Pancreas (tissue), 10 donors: ENCODE data around the gene FEZ2. TPM values are rescaled to one million over a fixed set of nuclear protein-coding genes. Genes with fewer than 3 reads are reported as not detected.

Source experiments
- ATAC-seq, 4 donors: fragments of 200-7000 bp; cut with Tn5 transposase; one replicate each; pipeline versions ENCODE4 v1.8.0 to v1.9.1; 2020; ENCODE audit warnings: mild to moderate bottlenecking in 4 of 4, moderate library complexity in 4 of 4
- DNase-seq, 6 donors: peaks; one replicate each; pipeline ENCODE4 v3.0.0-alpha.2; 2020
- FAIRE-seq: peaks from 2 replicates; lab custom pipeline; 2012; peaks lifted over from hg19 to GRCh38; lab: Jason Lieb, UNC
- H3K27ac ChIP-seq, 4 donors: fragments of 200-600 bp; sonication (generic); 1 replicate in 3 of 4; 2 replicates in 1 of 4; pipeline versions ENCODE4 v1.5.0 to v1.8.0; 2020
- H3K27me3 ChIP-seq, 4 donors: fragments of 200-600 bp; one replicate each; pipeline ENCODE4 v1.8.0; 2021
- H3K36me3 ChIP-seq, 3 donors: fragments of 200-600 bp; sonication (generic) in 1 of 3; one replicate each; pipeline versions ENCODE4 v1.5.0 to v1.8.0; 2020 to 2021
- H3K4me1 ChIP-seq, 3 donors: fragments of 200-600 bp; one replicate each; pipeline ENCODE4 v1.8.0; 2021
- H3K4me3 ChIP-seq, 4 donors: fragments of 200-600 bp; sonication (generic) in 2 of 4; one replicate each; pipeline versions ENCODE4 v1.5.0 to v1.8.0; 2020 to 2021
- H3K9me3 ChIP-seq, 4 donors: fragments of 200-600 bp; one replicate each; pipeline ENCODE4 v1.8.0; 2021
- CTCF ChIP-seq, 4 donors: fragments of 200-600 bp; sonication (generic) in 3 of 4; IDR thresholded peaks; one replicate each; pipeline versions ENCODE4 v1.5.0 to v1.8.0; 2021; ENCODE audit warnings: antibody characterized with exemption in 4 of 4
- WGBS, 2 donors: extraction: QIAGEN DNeasy Blood & Tissue Kit; methylation state at CpG; one replicate each; pipeline ENCODE4 v1.1.7; 2013; 5-methylcytosine and 5-hydroxymethylcytosine counted together
- intact Hi-C, 3 donors: fragments of 100-400 bp; cut with DNase I; formaldehyde crosslinking; loops; one replicate each; pipeline versions ENCODE4 v1.11.1 to v1.14.2; 2022
- polyA plus RNA-seq, 2 donors: library from polyadenylated mRNA; stranded (reverse); fragments of 200-250 nt; gene quantifications; one replicate each; pipeline ENCODE4 v1.2.3, GENCODE V29; 2013
- total RNA-seq, 6 donors: library from RNA; stranded (reverse); fragmentation: NEBNext Ultra II Directional in 4 of 6; extraction: Animal tissue kit (Norgen Biotek cat#: 25700) in 4 of 6; gene quantifications; one replicate each; pipeline versions ENCODE4 v1.2.1 to v1.2.4, GENCODE V29; 2021 to 2023
- donor health status: healthy with polysubstance abuse.
- donor health status: DM: no; HTN: no; CAD: no; lungs with moderate emphysema.
- donor health status: DM: no; HTN: no; CAD: no.
- donor health status: control.
- donor health status: control.
- donor health status: Bipolar disorder and iron deficiency.
- donor health status: DM: yes; HTN: yes; CAD: no.
- donor health status: DM: no; HTN: no; CAD: no.
- donor health status: DM: no; HTN: no; CAD: no.
- donor health status: DM: yes; HTN: yes; CAD: no.

FEZ2 gene
- total and polyA plus RNA-seq, 8 donors: 7.0 to 18.2 (median 9.4) TPM

GRCh38 chr2:36559221-36559942, 38.6 kb downstream of the FEZ2 start:
- Histone ChIP-seq H3K27me3 (no peaks in the 10 kb centered on the region), H3K36me3 (no peaks in the 10 kb centered on the region), H3K4me3 (no peak overlapping the region), H3K27ac (no peak overlapping the region), H3K9me3 (no peaks in the 10 kb centered on the region), H3K4me1 (peaks cover 0 to 4% (median 4%) of the 10 kb centered on the region in 3 donors)
- intact Hi-C loops: no loop called here
- 92 to 94% methylated on average over 11 of the region's 11 CpGs for WGBS, 2 donors
- ATAC-seq (no peak), FAIRE-seq (no peak), DNase-seq (no peak)
- TF ChIP-seq CTCF (IDR thresholded peaks at IDR 0.05): no peak

DNA sequence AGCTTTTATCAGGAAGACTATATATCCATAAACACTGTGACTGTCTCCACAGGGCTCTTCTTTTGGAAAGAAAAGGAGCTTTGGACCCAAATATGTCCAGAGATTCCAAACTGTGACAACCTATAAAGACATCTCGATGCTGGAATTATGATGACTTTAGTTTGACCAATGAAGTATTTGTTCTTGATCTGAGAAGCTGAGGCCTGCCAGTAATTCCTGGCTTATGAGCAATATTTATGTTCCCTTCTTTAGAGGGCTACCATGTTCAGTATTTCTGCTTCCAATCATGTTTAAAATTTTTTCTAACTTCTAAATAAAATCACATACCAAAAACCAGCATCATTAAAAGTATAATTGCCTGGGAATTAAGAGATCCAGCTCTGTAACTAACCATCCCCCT, 41.1 kb downstream of the FEZ2 start:
- Histone ChIP-seq H3K4me3 (no peak overlapping the region), H3K9me3 (no peaks in the 10 kb centered on the region), H3K27me3 (no peaks in the 10 kb centered on the region), H3K36me3 (no peaks in the 10 kb centered on the region), H3K27ac (no peak overlapping the region), H3K4me1 (peaks cover 0 to 4% (median 0%) of the 10 kb centered on the region in 3 donors)
- DNase-seq (no peak), ATAC-seq (no peak), FAIRE-seq (no peak)
- intact Hi-C loops: no loop called here
- 75 to 88% methylated on average over 1 of the region's 1 CpG for WGBS, 2 donors
- no peak for TF ChIP-seq CTCF (IDR thresholded peaks at IDR 0.05)

- 91 to 93% methylated on average over 3 of the region's 3 CpGs for WGBS, 2 donors
- no peak for TF ChIP-seq CTCF (IDR thresholded peaks at IDR 0.05)
- Histone ChIP-seq H3K4me3 (no peak overlapping the region), H3K9me3 (no peaks in the 10 kb centered on the region), H3K36me3 (peaks cover 0 to 5% (median 0%) of the 10 kb centered on the region in 3 donors), H3K27me3 (no peaks in the 10 kb centered on the region), H3K4me1 (peaks cover 0 to 4% (median 0%) of the 10 kb centered on the region in 3 donors), H3K27ac (no peak overlapping the region)
- ATAC-seq (no peak), DNase-seq (no peak), FAIRE-seq (no peak)
- intact Hi-C loops: no loop called here
Observed at GRCh38 chr2:36555789-36556188, 42.2 kb downstream of the FEZ2 start.

- 94 to 98% methylated on average over 1 of the region's 1 CpG for WGBS, 2 donors
- intact Hi-C loops: no loop called here
- TF ChIP-seq CTCF (IDR thresholded peaks at IDR 0.05): no peak
- H3K4me3 ChIP-seq: no peak overlapping the region
- FAIRE-seq (no peak), DNase-seq (no peak), ATAC-seq (no peak)
- H3K9me3 ChIP-seq: no peaks in the 10 kb centered on the region
- H3K36me3 ChIP-seq: peaks cover 0 to 9% (median 0%) of the 10 kb centered on the region in 3 donors
- peaks cover 0 to 4% (median 0%) of the 10 kb centered on the region in 3 donors for H3K4me1 ChIP-seq
- H3K27ac ChIP-seq: no peak overlapping the region
- no peaks in the 10 kb centered on the region for H3K27me3 ChIP-seq
Observed at GRCh38 chr2:36554531-36554930, 43.4 kb downstream of the FEZ2 start.

- DNase-seq (no peak), FAIRE-seq (no peak), ATAC-seq (peak in 2 of 4 donors; percentile 22 to 51)
- H3K27ac ChIP-seq: no peak overlapping the region
- no peak for TF ChIP-seq CTCF (IDR thresholded peaks at IDR 0.05)
- no peaks in the 10 kb centered on the region for H3K9me3 ChIP-seq
- peaks cover 0 to 9% (median 0%) of the 10 kb centered on the region in 3 donors for H3K36me3 ChIP-seq
- H3K27me3 ChIP-seq: no peaks in the 10 kb centered on the region
- no peak overlapping the region for H3K4me3 ChIP-seq
- intact Hi-C loops: no loop called here
- peaks cover 0 to 4% (median 0%) of the 10 kb centered on the region in 3 donors for H3K4me1 ChIP-seq
- WGBS, 2 donors: 76 to 83% methylated on average over 4 of the region's 4 CpGs
Observed at GRCh38 chr2:36553683-36554082, 44.3 kb downstream of the FEZ2 start.
